Measurements from ENCODE around the gene MTARC2.
A peak's percentile ranks its signal among the peaks of the same experiment; 100 is the strongest.

MTARC2 gene

GRCh38 chr1:220764757-220765156, 16.6 kb downstream of the MTARC2 start:
- TF ChIP-seq, protein P1, sequence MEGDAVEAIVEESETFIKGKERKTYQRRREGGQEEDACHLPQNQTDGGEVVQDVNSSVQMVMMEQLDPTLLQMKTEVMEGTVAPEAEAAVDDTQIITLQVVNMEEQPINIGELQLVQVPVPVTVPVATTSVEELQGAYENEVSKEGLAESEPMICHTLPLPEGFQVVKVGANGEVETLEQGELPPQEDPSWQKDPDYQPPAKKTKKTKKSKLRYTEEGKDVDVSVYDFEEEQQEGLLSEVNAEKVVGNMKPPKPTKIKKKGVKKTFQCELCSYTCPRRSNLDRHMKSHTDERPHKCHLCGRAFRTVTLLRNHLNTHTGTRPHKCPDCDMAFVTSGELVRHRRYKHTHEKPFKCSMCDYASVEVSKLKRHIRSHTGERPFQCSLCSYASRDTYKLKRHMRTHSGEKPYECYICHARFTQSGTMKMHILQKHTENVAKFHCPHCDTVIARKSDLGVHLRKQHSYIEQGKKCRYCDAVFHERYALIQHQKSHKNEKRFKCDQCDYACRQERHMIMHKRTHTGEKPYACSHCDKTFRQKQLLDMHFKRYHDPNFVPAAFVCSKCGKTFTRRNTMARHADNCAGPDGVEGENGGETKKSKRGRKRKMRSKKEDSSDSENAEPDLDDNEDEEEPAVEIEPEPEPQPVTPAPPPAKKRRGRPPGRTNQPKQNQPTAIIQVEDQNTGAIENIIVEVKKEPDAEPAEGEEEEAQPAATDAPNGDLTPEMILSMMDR (conservative IDR thresholded peaks at IDR 0.05; ENCODE audit: control insufficient read depth, insufficient read depth, low read depth, low read length): no peak
- DNase-seq (ENCODE audit: low read depth): no peak
- no peak overlapping the region for H3K4me3 ChIP-seq (ENCODE audit: control insufficient read depth, low read depth, low read length)

DNA sequence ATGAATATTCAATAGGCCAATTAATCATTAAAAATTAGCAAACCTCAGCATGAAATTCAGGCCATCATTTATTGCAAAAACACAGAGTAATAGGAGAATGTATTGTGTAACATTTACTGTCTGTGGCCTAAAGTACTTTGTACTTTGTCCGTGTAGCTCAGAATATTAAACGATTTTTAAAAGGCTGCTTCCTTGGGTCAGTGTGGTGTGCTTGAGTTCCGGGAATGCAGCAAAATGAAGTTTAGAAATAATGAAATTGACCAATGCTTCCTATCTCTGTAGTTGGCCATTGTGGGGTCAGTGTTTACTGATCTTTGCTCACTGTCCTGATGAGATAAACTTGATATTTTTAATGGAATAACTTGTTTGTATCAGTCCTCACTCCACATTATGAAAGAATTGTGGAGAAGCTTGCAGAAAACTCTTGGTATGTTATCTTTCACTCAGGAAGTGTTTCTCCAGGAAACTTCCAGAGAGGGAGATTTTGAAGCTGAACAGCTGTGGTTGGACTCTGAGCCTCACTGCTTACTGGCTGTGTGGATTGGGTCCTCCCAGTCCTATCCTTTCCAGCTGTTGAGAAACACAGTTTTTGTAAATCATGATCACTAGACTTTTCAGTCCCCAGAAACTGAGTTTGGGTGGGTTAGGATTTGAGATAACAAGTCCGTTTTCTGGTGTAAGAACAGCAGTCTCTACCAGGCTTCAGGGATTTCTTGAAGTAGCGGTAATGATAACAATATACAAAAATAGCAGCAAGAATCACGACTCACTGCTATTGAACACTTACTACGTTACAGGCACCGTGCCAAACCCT, 19.4 kb downstream of the MTARC2 start:
- TF ChIP-seq, protein P1 (conservative IDR thresholded peaks at IDR 0.05; ENCODE audit: control insufficient read depth, insufficient read depth, low read depth, low read length): no peak
- peak; percentile 13 for DNase-seq (ENCODE audit: low read depth)
- H3K4me3 ChIP-seq (ENCODE audit: control insufficient read depth, low read depth, low read length): no peak overlapping the region

DNA sequence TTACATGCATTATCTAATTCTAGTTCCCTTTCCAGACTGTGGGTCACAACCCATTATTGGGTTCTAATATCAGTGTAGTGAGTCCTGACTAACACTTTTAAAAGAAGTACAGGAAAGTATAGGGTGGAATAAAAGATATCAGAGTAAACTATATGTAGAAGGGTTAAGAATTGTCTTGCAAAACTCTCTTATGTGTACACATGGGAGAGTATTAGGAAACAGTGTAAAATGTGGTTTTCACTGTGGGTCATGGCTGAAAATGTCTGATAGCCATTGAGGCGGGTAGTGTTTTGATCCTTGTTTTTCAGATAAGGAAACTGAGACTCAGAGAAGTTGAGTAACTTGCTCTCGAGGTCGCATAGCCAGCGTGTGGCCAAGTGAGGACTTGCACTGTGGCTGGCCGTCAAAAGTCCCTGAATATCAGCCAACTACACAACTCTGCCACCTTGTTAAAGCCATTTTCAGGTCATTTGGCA, 20.0 kb downstream of the MTARC2 start:
- H3K4me3 ChIP-seq (ENCODE audit: control insufficient read depth, low read depth, low read length): no peak overlapping the region
- DNase-seq (ENCODE audit: low read depth): no peak
- TF ChIP-seq, protein P1 (conservative IDR thresholded peaks at IDR 0.05; ENCODE audit: control insufficient read depth, insufficient read depth, low read depth, low read length): no peak

DNA sequence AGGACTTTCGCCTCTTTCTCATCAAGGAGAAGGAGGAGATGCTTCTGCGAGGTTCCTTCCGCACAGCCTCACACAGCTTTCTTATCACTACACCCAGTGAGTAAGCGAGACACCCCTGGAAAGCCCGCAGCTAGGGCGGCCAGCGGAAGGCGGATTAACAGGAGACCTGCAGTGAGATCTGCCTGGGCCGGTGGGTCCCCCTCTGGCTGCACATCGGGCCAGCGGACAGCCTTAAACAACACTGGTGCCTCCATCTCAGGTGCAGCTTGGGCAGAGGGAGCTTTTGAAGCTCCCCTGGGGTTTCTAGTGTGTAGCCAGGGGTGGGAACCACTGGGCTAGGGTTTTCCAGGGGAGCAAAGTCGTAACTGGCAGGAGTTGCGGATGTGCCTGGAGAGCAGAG, 21.1 kb downstream of the MTARC2 start:
- H3K4me3 ChIP-seq (ENCODE audit: control insufficient read depth, low read depth, low read length): no peak overlapping the region
- TF ChIP-seq, protein P1 (conservative IDR thresholded peaks at IDR 0.05; ENCODE audit: control insufficient read depth, insufficient read depth, low read depth, low read length): no peak
- no peak for DNase-seq (ENCODE audit: low read depth)

GRCh38 chr1:220770245-220770913, 22.3 kb downstream of the MTARC2 start:
- TF ChIP-seq, protein P1 (conservative IDR thresholded peaks at IDR 0.05; ENCODE audit: control insufficient read depth, insufficient read depth, low read depth, low read length): no peak
- no peak for DNase-seq (ENCODE audit: low read depth)
- no peak overlapping the region for H3K4me3 ChIP-seq (ENCODE audit: control insufficient read depth, low read depth, low read length)

DNA sequence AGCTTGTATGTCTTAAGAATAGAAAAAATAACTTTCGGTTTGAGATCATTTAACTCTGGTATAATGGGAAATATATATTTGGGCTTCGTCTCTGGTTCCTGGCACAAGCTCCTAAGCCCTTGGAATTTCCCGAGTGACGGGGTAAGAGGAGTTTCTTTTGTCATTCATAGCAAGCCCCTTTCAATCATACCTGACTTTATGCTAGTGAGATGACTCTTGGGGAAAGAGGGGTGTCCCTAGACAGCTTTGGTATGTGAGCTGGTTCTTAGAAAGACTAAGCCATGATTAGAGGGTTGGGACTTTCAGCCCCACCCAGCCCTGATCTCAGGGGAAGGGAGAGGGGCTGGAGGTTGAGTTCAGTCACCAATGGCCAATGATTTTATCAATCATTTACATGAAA, 24.7 kb downstream of the MTARC2 start:
- TF ChIP-seq, protein P1 (conservative IDR thresholded peaks at IDR 0.05; ENCODE audit: control insufficient read depth, insufficient read depth, low read depth, low read length): no peak
- no peak for DNase-seq (ENCODE audit: low read depth)
- H3K4me3 ChIP-seq (ENCODE audit: control insufficient read depth, low read depth, low read length): no peak overlapping the region

Measured in fibroblast of mammary gland (primary cell).